IgD-negative memory B cell (primary cell): ENCODE measurements around the gene MMAB. TPM values are rescaled to one million over a fixed set of nuclear protein-coding genes. Genes with fewer than 3 reads are reported as not detected.

Experiments
- H3K27ac Mint-ChIP-seq, 3 donors: one replicate each; pipeline ENCODE4 v1.8.0; 2020 to 2022; ENCODE audit warnings: mild to moderate bottlenecking in 3 of 3, mixed read lengths in 3 of 3, moderate library complexity in 1 of 3
- H3K27me3 Mint-ChIP-seq: one replicate; pipeline ENCODE4 v1.8.0; 2021; ENCODE audit warnings: mixed read lengths
- H3K36me3 Mint-ChIP-seq: one replicate; pipeline ENCODE4 v1.8.0; 2020; ENCODE audit warnings: mild to moderate bottlenecking, mixed read lengths
- H3K4me1 Mint-ChIP-seq, 3 donors: one replicate each; pipeline ENCODE4 v1.8.0; 2020 to 2022; ENCODE audit warnings: mixed read lengths in 3 of 3, mild to moderate bottlenecking in 1 of 3
- H3K4me3 Mint-ChIP-seq, 4 donors: one replicate each; pipeline ENCODE4 v1.8.0; 2020 to 2022; ENCODE audit warnings: mild to moderate bottlenecking in 4 of 4, mixed read lengths in 4 of 4, moderate library complexity in 3 of 4
- H3K9me3 Mint-ChIP-seq, 3 donors: one replicate each; pipeline ENCODE4 v1.8.0; 2020 to 2021; ENCODE audit warnings: mixed read lengths in 3 of 3, mild to moderate bottlenecking in 1 of 3
- polyA plus RNA-seq: library from polyadenylated mRNA; unstranded; fragments of 300-500 nt; fragmentation: Illumina TruSeq; gene quantifications from one replicate; pipeline ENCODE4 v1.2.3, GENCODE V29; 2021

MMAB gene
- polyA plus RNA-seq, 1 donor from 2014 or later: 21.7 TPM

DNA sequence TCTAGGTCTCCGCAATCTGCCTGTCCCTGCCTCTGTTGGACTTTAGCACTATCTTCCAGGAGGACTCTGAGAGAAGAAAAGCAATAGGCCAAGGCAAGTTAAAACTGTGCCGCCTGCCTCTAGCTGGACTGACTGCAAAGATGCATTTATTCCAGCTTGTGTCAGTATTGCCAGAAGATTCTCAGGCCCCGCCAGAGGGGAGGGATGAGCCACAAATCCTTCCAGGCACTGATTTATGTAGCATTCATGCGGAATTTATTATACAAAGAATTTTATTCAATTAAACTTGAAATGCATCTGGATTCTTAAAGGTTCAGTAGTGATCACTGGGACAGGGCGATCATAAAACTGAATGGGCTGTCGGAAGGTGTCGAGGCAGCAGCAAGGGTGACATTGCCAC lies 19.8 kb downstream of the MMAB start:
- H3K4me1 Mint-ChIP-seq: peaks cover 0 to 3% (median 2%) of the 10 kb centered on the region in 3 donors
- H3K27ac Mint-ChIP-seq: no peak overlapping the region
- H3K27me3 Mint-ChIP-seq: no peaks in the 10 kb centered on the region
- no peak overlapping the region for H3K4me3 Mint-ChIP-seq
- H3K36me3 Mint-ChIP-seq: no peaks in the 10 kb centered on the region
- H3K9me3 Mint-ChIP-seq: no peaks in the 10 kb centered on the region

- Mint-ChIP-seq H3K4me1 (peaks cover 0 to 3% (median 2%) of the 10 kb centered on the region in 3 donors), H3K27me3 (no peaks in the 10 kb centered on the region), H3K9me3 (no peaks in the 10 kb centered on the region), H3K36me3 (no peaks in the 10 kb centered on the region), H3K27ac (no peak overlapping the region), H3K4me3 (no peak overlapping the region)
These were observed 20.3 kb downstream of the MMAB start for GRCh38 chr12:109552971-109553370.

- Mint-ChIP-seq H3K36me3 (no peaks in the 10 kb centered on the region), H3K27ac (no peak overlapping the region), H3K4me3 (no peak overlapping the region), H3K4me1 (peaks cover 0 to 3% (median 2%) of the 10 kb centered on the region in 3 donors), H3K9me3 (no peaks in the 10 kb centered on the region), H3K27me3 (no peaks in the 10 kb centered on the region)
These were observed 22.2 kb downstream of the MMAB start for GRCh38 chr12:109551108-109551507.

DNA sequence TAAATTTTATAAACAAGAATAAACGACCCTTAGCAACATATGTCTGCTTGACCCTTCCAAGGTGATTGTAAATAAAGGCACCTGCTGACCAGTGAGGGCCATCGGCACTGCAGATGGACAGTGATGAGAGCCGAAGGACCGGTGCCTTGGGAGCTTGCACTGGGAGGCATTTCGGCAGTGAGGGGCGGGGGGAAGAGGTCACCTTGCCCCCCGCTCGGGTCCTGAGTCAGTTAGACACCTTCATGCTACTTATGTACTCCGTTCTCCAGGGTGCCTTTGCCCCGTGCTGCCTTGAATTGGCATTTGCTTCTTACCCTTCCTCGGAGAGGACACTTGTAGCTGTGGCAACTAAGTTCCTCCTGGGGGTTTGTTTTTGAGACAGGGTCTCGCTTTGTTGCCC lies 23.0 kb downstream of the MMAB start:
- no peaks in the 10 kb centered on the region for H3K36me3 Mint-ChIP-seq
- H3K4me1 Mint-ChIP-seq: peaks cover 0 to 3% (median 2%) of the 10 kb centered on the region in 3 donors
- no peak overlapping the region for H3K27ac Mint-ChIP-seq
- H3K4me3 Mint-ChIP-seq: no peak overlapping the region
- no peaks in the 10 kb centered on the region for H3K27me3 Mint-ChIP-seq
- no peaks in the 10 kb centered on the region for H3K9me3 Mint-ChIP-seq

- Mint-ChIP-seq H3K27ac (no peak overlapping the region), H3K4me3 (no peak overlapping the region), H3K9me3 (no peaks in the 10 kb centered on the region), H3K4me1 (peaks cover 0 to 3% (median 2%) of the 10 kb centered on the region in 3 donors), H3K27me3 (no peaks in the 10 kb centered on the region), H3K36me3 (no peaks in the 10 kb centered on the region)
These were observed 23.6 kb downstream of the MMAB start for GRCh38 chr12:109549613-109550270.

DNA sequence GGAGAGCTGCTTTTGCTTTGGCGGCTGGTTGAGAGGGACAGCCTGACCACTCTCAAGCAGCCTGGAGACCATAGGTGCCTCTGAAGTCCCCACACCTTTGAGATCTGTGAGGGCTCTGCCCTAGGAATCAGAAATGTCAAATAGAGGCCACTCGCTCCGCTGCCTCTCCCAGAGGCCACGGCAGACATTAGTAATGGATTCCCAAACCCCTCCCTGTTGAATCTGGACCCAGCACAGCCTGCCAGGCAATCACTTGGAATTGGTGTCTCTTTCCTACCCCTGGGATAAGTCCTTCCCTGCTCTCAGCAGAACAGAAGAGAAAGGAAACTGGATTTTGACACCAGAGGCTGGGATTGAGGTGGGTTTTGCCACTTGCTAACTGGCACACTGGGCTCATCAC lies 25.0 kb downstream of the MMAB start:
- H3K27ac Mint-ChIP-seq: no peak overlapping the region
- peaks cover 0 to 3% (median 2%) of the 10 kb centered on the region in 3 donors for H3K4me1 Mint-ChIP-seq

GRCh38 chr12:109547286-109547685 lies 26.0 kb downstream of the MMAB start:
- H3K4me3 Mint-ChIP-seq: no peak overlapping the region
- no peaks in the 10 kb centered on the region for H3K36me3 Mint-ChIP-seq

More for the DNA sequence above, 25.0 kb downstream of the MMAB start:
- no peak overlapping the region for H3K4me3 Mint-ChIP-seq
- no peaks in the 10 kb centered on the region for H3K36me3 Mint-ChIP-seq
- H3K9me3 Mint-ChIP-seq: no peaks in the 10 kb centered on the region
- H3K27me3 Mint-ChIP-seq: no peaks in the 10 kb centered on the region

GRCh38 chr12:109545826-109546225 lies 27.5 kb downstream of the MMAB start:
- H3K4me1 Mint-ChIP-seq: no peaks in the 10 kb centered on the region
- no peaks in the 10 kb centered on the region for H3K27me3 Mint-ChIP-seq
- no peaks in the 10 kb centered on the region for H3K36me3 Mint-ChIP-seq
- H3K27ac Mint-ChIP-seq: no peak overlapping the region
- H3K9me3 Mint-ChIP-seq: no peaks in the 10 kb centered on the region
- no peak overlapping the region for H3K4me3 Mint-ChIP-seq

More at GRCh38 chr12:109547286-109547685, 26.0 kb downstream of the MMAB start:
- Mint-ChIP-seq H3K27me3 (no peaks in the 10 kb centered on the region), H3K4me1 (no peaks in the 10 kb centered on the region), H3K27ac (no peak overlapping the region), H3K9me3 (no peaks in the 10 kb centered on the region)

- Mint-ChIP-seq H3K4me3 (no peak overlapping the region), H3K4me1 (no peaks in the 10 kb centered on the region), H3K27ac (peak overlapping the region in 1 of 3 donors; percentile 62), H3K27me3 (no peaks in the 10 kb centered on the region), H3K36me3 (no peaks in the 10 kb centered on the region), H3K9me3 (no peaks in the 10 kb centered on the region)
These were observed 28.3 kb downstream of the MMAB start for GRCh38 chr12:109544955-109545531.

GRCh38 chr12:109542876-109543275 lies 30.4 kb downstream of the MMAB start:
- no peaks in the 10 kb centered on the region for H3K4me1 Mint-ChIP-seq
- no peaks in the 10 kb centered on the region for H3K9me3 Mint-ChIP-seq
- H3K27me3 Mint-ChIP-seq: no peaks in the 10 kb centered on the region
- no peak overlapping the region for H3K27ac Mint-ChIP-seq
- no peak overlapping the region for H3K4me3 Mint-ChIP-seq
- H3K36me3 Mint-ChIP-seq: no peaks in the 10 kb centered on the region

GRCh38 chr12:109542014-109542413 lies 31.3 kb downstream of the MMAB start:
- H3K9me3 Mint-ChIP-seq: no peaks in the 10 kb centered on the region
- H3K27ac Mint-ChIP-seq: no peak overlapping the region
- no peaks in the 10 kb centered on the region for H3K36me3 Mint-ChIP-seq
- H3K4me1 Mint-ChIP-seq: no peaks in the 10 kb centered on the region
- H3K27me3 Mint-ChIP-seq: no peaks in the 10 kb centered on the region
- H3K4me3 Mint-ChIP-seq: no peak overlapping the region

GRCh38 chr12:109541413-109541726 lies 31.9 kb downstream of the MMAB start:
- no peaks in the 10 kb centered on the region for H3K27me3 Mint-ChIP-seq
- no peak overlapping the region for H3K4me3 Mint-ChIP-seq
- no peaks in the 10 kb centered on the region for H3K9me3 Mint-ChIP-seq
- H3K27ac Mint-ChIP-seq: no peak overlapping the region
- peaks cover 2% of the 10 kb centered on the region for H3K36me3 Mint-ChIP-seq
- H3K4me1 Mint-ChIP-seq: no peaks in the 10 kb centered on the region

DNA sequence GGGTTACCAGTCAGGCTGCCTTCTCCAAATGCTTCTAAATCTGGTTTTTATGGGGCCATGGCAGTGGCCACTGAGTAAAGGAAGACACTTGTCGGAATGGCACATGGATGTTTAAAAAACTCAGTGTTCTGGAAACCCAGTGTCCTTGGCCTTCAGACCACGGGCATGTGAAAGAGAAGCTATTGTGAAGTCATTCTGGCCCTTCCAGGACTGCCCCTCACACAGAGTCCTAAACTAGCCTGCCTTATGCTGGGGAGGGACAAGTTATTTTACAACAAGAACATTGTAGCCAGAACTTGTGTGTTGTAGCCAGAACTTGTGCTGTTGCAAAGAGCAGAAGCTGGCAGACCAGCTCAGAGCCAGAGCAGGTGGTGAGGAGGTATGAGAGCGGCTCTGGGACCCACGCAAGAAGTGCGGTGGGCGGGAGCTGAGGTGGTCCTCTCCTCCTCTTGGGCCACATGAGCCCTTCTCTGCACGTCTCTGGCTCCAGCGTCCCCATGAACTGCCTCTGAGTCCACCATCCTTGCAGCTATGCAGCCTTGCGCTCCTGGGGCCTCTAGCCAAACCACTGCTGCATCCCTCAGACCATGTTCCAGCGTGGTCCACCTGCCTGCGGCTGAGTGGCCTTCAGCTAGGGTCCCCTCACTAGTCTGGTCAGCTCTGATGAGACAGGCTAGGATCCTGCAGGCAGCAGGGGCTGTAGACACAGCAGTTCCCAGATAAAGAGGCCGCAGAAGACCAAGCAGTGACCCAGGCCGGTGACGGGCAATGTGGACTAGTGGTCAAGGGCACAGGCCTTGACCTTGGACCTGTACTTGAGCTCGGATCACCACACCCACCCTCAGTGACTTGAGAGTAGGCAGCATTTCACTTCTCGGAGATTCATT lies 32.5 kb downstream of the MMAB start:
- Mint-ChIP-seq H3K4me3 (no peak overlapping the region), H3K9me3 (no peaks in the 10 kb centered on the region), H3K27ac (no peak overlapping the region), H3K27me3 (no peaks in the 10 kb centered on the region), H3K4me1 (no peaks in the 10 kb centered on the region), H3K36me3 (peaks cover 2% of the 10 kb centered on the region)

DNA sequence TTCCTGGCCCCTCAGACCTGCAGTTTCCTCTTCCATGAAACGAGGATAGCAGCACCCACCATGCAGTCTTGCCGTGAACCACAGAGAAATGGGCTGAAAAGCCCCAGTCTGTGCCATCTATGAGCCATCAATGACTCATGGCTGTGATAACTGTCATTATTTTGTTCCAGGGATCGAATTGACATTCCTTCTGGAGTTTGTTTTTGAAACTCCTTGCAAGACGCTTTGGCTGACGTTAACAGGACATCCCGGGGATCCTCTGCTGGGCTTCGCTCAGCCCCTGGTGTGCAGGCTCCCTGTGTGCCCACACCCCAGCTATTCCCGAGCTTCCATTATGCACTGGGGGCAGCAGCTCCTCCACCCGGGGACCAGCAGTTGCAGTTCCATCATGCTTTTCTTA lies 33.8 kb downstream of the MMAB start:
- H3K27me3 Mint-ChIP-seq: no peaks in the 10 kb centered on the region

DNA sequence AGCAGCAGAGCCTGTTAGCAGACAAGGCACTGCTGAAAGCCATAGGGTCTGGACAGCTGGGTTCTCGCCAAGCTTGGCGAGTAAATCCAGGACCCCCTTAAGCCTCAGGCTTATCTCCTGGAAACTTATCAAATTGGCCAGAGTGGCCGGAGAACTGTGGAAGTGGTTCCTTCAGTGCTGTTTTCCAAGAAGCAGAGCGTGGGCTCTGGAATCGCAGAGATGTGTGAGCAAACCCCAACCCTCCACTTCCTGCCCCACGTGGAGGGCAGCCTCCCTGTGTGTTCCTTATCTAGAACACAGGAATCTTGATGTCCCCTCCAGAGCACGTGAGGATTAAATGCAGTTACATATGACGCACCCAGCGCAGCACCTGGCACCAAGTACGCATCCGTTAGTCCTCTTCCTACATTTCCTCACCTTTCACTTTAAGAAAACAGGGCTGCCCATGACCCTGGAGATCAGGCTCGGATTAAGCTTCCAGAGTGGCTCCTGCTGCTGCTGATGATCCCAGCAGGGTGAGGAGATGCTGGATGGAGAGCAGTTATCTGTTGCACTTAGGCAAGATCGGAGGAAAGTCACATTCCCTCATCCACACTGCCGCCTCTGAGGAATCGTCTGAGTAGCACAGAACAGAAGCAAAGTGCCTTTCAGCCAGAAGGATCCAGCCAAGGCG lies 35.0 kb downstream of the MMAB start:
- Mint-ChIP-seq H3K27me3 (no peaks in the 10 kb centered on the region), H3K36me3 (peaks cover 4% of the 10 kb centered on the region), H3K4me3 (no peak overlapping the region), H3K4me1 (no peaks in the 10 kb centered on the region), H3K9me3 (no peaks in the 10 kb centered on the region), H3K27ac (no peak overlapping the region)

More for the DNA sequence above, 33.8 kb downstream of the MMAB start:
- Mint-ChIP-seq H3K36me3 (peaks cover 2% of the 10 kb centered on the region), H3K4me3 (peak overlapping the region in 1 of 4 donors; percentile 12), H3K9me3 (no peaks in the 10 kb centered on the region), H3K27ac (no peak overlapping the region), H3K4me1 (no peaks in the 10 kb centered on the region)
